Activated CD4-positive, alpha-beta memory T cell treated with anti-CD3 and anti-CD28 coated beads, Interleukin-2, amount 10 ng/mL, durations not matched to agents 7 days and 5 days (primary cell): ENCODE data around the gene PDE6B. TPM values are rescaled to one million over a fixed set of nuclear protein-coding genes. Genes with fewer than 3 reads are reported as not detected.
A peak's percentile ranks its signal among the peaks of the same experiment; 100 is the strongest.

ENCODE experiments used
- CTCF ChIA-PET: fragments of 350-600 bp; sonication (Branson Sonifier 250); formaldehyde crosslinking; loops from one replicate; lab custom pipeline; 2021; ENCODE audit warnings: antibody characterized with exemption, inconsistent platforms; lab: Charles Lee
- POLR2A ChIA-PET: fragments of 350-600 bp; sonication (Branson Sonifier 250); formaldehyde crosslinking; loops from one replicate; lab custom pipeline; 2021; ENCODE audit warnings: antibody characterized with exemption; lab: Charles Lee
- DNase-seq: peaks from one replicate; pipeline ENCODE4 v3.0.0-alpha.2; 2020
- H3K27ac Mint-ChIP-seq: one replicate; pipeline ENCODE4 v1.8.0; 2021; ENCODE audit warnings: mild to moderate bottlenecking, mixed read lengths
- H3K27me3 Mint-ChIP-seq: one replicate; pipeline ENCODE4 v1.8.0; 2021; ENCODE audit warnings: mixed read lengths
- H3K36me3 Mint-ChIP-seq: one replicate; pipeline ENCODE4 v1.8.0; 2021; ENCODE audit warnings: low read depth, mixed read lengths
- H3K4me1 Mint-ChIP-seq: one replicate; pipeline ENCODE4 v1.8.0; 2021; ENCODE audit warnings: mixed read lengths
- H3K4me3 Mint-ChIP-seq: one replicate; pipeline ENCODE4 v1.8.0; 2021; ENCODE audit warnings: mild to moderate bottlenecking, mixed read lengths
- H3K9me3 Mint-ChIP-seq: one replicate; pipeline ENCODE4 v1.8.0; 2021; ENCODE audit warnings: mixed read lengths
- total RNA-seq, 2 experiments: library from RNA; stranded (reverse); gene quantifications; one replicate each; pipeline ENCODE4 v1.2.3, GENCODE V29; 2021

PDE6B gene
- total RNA-seq, 2 experiments from 2014 or later = 13.3 to 16.4 TPM

GRCh38 chr4:675036-675882, 49.9 kb downstream of the PDE6B start:
- Mint-ChIP-seq H3K36me3 (peaks cover 30% of the 10 kb centered on the region), H3K27me3 (no peaks in the 10 kb centered on the region), H3K4me1 (peaks cover 13% of the 10 kb centered on the region), H3K9me3 (no peaks in the 10 kb centered on the region), H3K4me3 (peak overlapping the region; percentile 85), H3K27ac (peak overlapping the region; percentile 80)
- ChIA-PET POLR2A (interaction anchor here (0.7 to 2.6 kb wide), 5 partner anchors 11 to 551 kb away, joined by 3 to 22 read pairs (median 9); partner anchors contain the start of gene ZNF718), CTCF (interaction anchor here (1.5 to 3.6 kb wide), 2 partner anchors 8 to 11 kb away, joined by 5 to 29 read pairs; no protein-coding TSS in a partner anchor)
- DNase-seq = no peak

GRCh38 chr4:675980-676870, 50.9 kb downstream of the PDE6B start:
- DNase-seq = no peak
- Mint-ChIP-seq H3K27me3 (no peaks in the 10 kb centered on the region), H3K4me3 (peak overlapping the region; percentile 35), H3K27ac (no peak overlapping the region), H3K36me3 (peaks cover 22% of the 10 kb centered on the region), H3K4me1 (peaks cover 20% of the 10 kb centered on the region), H3K9me3 (no peaks in the 10 kb centered on the region)
- ChIA-PET CTCF (interaction anchor here (1.5 kb wide), 1 partner anchor 8 kb away, joined by 5 read pairs; no protein-coding TSS in a partner anchor), POLR2A (interaction anchor here (0.7 to 2.6 kb wide), 4 partner anchors 12 to 552 kb away, joined by 3 to 22 read pairs (median 6); partner anchors contain the start of gene ZNF718)

- H3K4me1 Mint-ChIP-seq = peaks cover 20% of the 10 kb centered on the region
- no peak overlapping the region for H3K27ac Mint-ChIP-seq
- H3K4me3 Mint-ChIP-seq = no peak overlapping the region
- peaks cover 16% of the 10 kb centered on the region for H3K36me3 Mint-ChIP-seq
- POLR2A ChIA-PET = no interaction called here
- no peak for DNase-seq
- CTCF ChIA-PET = no interaction called here
- H3K9me3 Mint-ChIP-seq = no peaks in the 10 kb centered on the region
- no peaks in the 10 kb centered on the region for H3K27me3 Mint-ChIP-seq
These were observed 51.5 kb downstream of the PDE6B start for GRCh38 chr4:676871-677235.

- H3K36me3 Mint-ChIP-seq = peaks cover 9% of the 10 kb centered on the region
- no peak for DNase-seq
- H3K27ac Mint-ChIP-seq = no peak overlapping the region
- H3K4me1 Mint-ChIP-seq = peaks cover 20% of the 10 kb centered on the region
- H3K9me3 Mint-ChIP-seq = no peaks in the 10 kb centered on the region
- no peaks in the 10 kb centered on the region for H3K27me3 Mint-ChIP-seq
- CTCF ChIA-PET = no interaction called here
- no peak overlapping the region for H3K4me3 Mint-ChIP-seq
- POLR2A ChIA-PET = no interaction called here
These were observed 52.3 kb downstream of the PDE6B start for GRCh38 chr4:677431-678293.

GRCh38 chr4:678331-679103, 53.1 kb downstream of the PDE6B start:
- peaks cover 14% of the 10 kb centered on the region for H3K4me1 Mint-ChIP-seq
- peaks cover under 1% of the 10 kb centered on the region for H3K36me3 Mint-ChIP-seq
- H3K4me3 Mint-ChIP-seq = no peak overlapping the region
- no peaks in the 10 kb centered on the region for H3K27me3 Mint-ChIP-seq
- DNase-seq = no peak
- H3K9me3 Mint-ChIP-seq = no peaks in the 10 kb centered on the region
- ChIA-PET CTCF (no interaction called here), POLR2A (interaction anchor here (1.0 kb wide), 1 partner anchor 17 kb away, joined by 3 read pairs; no protein-coding TSS in a partner anchor)
- H3K27ac Mint-ChIP-seq = no peak overlapping the region

GRCh38 chr4:679104-679481, 53.7 kb downstream of the PDE6B start:
- Mint-ChIP-seq H3K4me1 (peaks cover 12% of the 10 kb centered on the region), H3K36me3 (no peaks in the 10 kb centered on the region), H3K27me3 (no peaks in the 10 kb centered on the region), H3K4me3 (no peak overlapping the region), H3K9me3 (no peaks in the 10 kb centered on the region), H3K27ac (no peak overlapping the region)
- CTCF ChIA-PET = no interaction called here
- POLR2A ChIA-PET = interaction anchor here (1.0 kb wide), 1 partner anchor 17 kb away, joined by 3 read pairs; no protein-coding TSS in a partner anchor
- no peak for DNase-seq

GRCh38 chr4:679629-680028, 54.3 kb downstream of the PDE6B start:
- H3K4me3 Mint-ChIP-seq = no peak overlapping the region
- no peaks in the 10 kb centered on the region for H3K36me3 Mint-ChIP-seq
- no peak overlapping the region for H3K27ac Mint-ChIP-seq
- ChIA-PET POLR2A (interaction anchor here (1.0 kb wide), 1 partner anchor 16 kb away, joined by 3 read pairs; no protein-coding TSS in a partner anchor), CTCF (no interaction called here)
- H3K27me3 Mint-ChIP-seq = no peaks in the 10 kb centered on the region
- DNase-seq = no peak
- H3K9me3 Mint-ChIP-seq = no peaks in the 10 kb centered on the region
- peaks cover 11% of the 10 kb centered on the region for H3K4me1 Mint-ChIP-seq

GRCh38 chr4:680091-680490, 54.7 kb downstream of the PDE6B start:
- CTCF ChIA-PET = no interaction called here
- Mint-ChIP-seq H3K4me3 (peak overlapping the region; percentile 53), H3K27me3 (no peaks in the 10 kb centered on the region), H3K4me1 (peaks cover 11% of the 10 kb centered on the region), H3K27ac (no peak overlapping the region), H3K36me3 (no peaks in the 10 kb centered on the region), H3K9me3 (no peaks in the 10 kb centered on the region)
- POLR2A ChIA-PET = interaction anchor here (0.6 to 1.0 kb wide), 2 partner anchors 16 to 207 kb away, joined by 3 to 5 read pairs; no protein-coding TSS in a partner anchor
- no peak for DNase-seq

GRCh38 chr4:680551-680927, 55.2 kb downstream of the PDE6B start:
- Mint-ChIP-seq H3K4me1 (peaks cover 8% of the 10 kb centered on the region), H3K27ac (no peak overlapping the region), H3K4me3 (peak overlapping the region; percentile 53), H3K9me3 (no peaks in the 10 kb centered on the region), H3K27me3 (no peaks in the 10 kb centered on the region), H3K36me3 (no peaks in the 10 kb centered on the region)
- POLR2A ChIA-PET = interaction anchor here (0.6 to 1.0 kb wide), 2 partner anchors 16 to 207 kb away, joined by 3 to 5 read pairs; no protein-coding TSS in a partner anchor
- CTCF ChIA-PET = no interaction called here
- DNase-seq = no peak

GRCh38 chr4:680928-681645, 55.7 kb downstream of the PDE6B start:
- peak; percentile 67 for DNase-seq
- Mint-ChIP-seq H3K4me3 (peak overlapping the region; percentile 53), H3K27me3 (no peaks in the 10 kb centered on the region), H3K9me3 (no peaks in the 10 kb centered on the region), H3K4me1 (peaks cover 8% of the 10 kb centered on the region), H3K36me3 (no peaks in the 10 kb centered on the region), H3K27ac (no peak overlapping the region)
- CTCF ChIA-PET = interaction anchor here (1.2 kb wide), 1 partner anchor 10 kb away, joined by 3 read pairs; no protein-coding TSS in a partner anchor
- POLR2A ChIA-PET = interaction anchor here (0.6 to 1.5 kb wide), 3 partner anchors 17 to 208 kb away, joined by 3 to 5 read pairs (median 3); no protein-coding TSS in a partner anchor
